Astrocyte (in vitro differentiated cells and primary cell): Measurements from ENCODE around the gene SENP1. TPM values are rescaled to one million over a fixed set of nuclear protein-coding genes. Genes with fewer than 3 reads are reported as not detected.

Source experiments
- DNase-seq: peaks from one replicate; pipeline ENCODE4 v3.0.0-alpha.2; 2010; ENCODE audit warnings: low read depth
- FAIRE-seq: peaks from 2 replicates; lab custom pipeline; 2011; peaks lifted over from hg19 to GRCh38; lab: Jason Lieb, UNC
- H2AFZ ChIP-seq: 2 replicates; pipeline ENCODE4 v1.6.0; 2012; ENCODE audit warnings: low read depth, low read length, inconsistent platforms
- H3K27ac ChIP-seq: 2 replicates; pipeline ENCODE4 v1.5.1; 2011; ENCODE audit warnings: low read depth, low read length, inconsistent platforms
- H3K27me3 ChIP-seq: 2 replicates; pipeline ENCODE4 v1.6.0; 2011; ENCODE audit warnings: low read length, inconsistent platforms; ENCODE audit not compliant: insufficient read depth
- H3K36me3 ChIP-seq: 2 replicates; pipeline ENCODE4 v1.5.1; 2011; ENCODE audit warnings: low read length, inconsistent platforms; ENCODE audit not compliant: insufficient read depth
- H3K4me1 ChIP-seq: 2 replicates; pipeline ENCODE4 v1.5.1; 2011; ENCODE audit warnings: low read length, inconsistent platforms; ENCODE audit not compliant: insufficient read depth
- H3K4me2 ChIP-seq: 2 replicates; pipeline ENCODE4 v1.6.0; 2012; ENCODE audit warnings: low read length, inconsistent platforms
- H3K4me3 ChIP-seq: 2 replicates; pipeline ENCODE4 v1.5.1; 2011; ENCODE audit warnings: low read depth, mild to moderate bottlenecking, low read length, inconsistent platforms; ENCODE audit not compliant: insufficient read depth
- H3K79me2 ChIP-seq: 2 replicates; pipeline ENCODE4 v1.6.0; 2012; ENCODE audit warnings: mild to moderate bottlenecking, low read length, inconsistent platforms; ENCODE audit not compliant: insufficient read depth
- H3K9ac ChIP-seq: 2 replicates; pipeline ENCODE4 v1.6.0; 2012; ENCODE audit warnings: mild to moderate bottlenecking, low read length, inconsistent platforms
- H3K9me3 ChIP-seq: 2 replicates; pipeline ENCODE4 v1.5.1; 2012; ENCODE audit warnings: low read depth, mild to moderate bottlenecking, low read length, inconsistent platforms; ENCODE audit not compliant: insufficient read depth
- H4K20me1 ChIP-seq: 2 replicates; pipeline ENCODE4 v1.6.0; 2012; ENCODE audit warnings: low read length, inconsistent platforms; ENCODE audit not compliant: insufficient read depth
- H3K27ac Mint-ChIP-seq: one replicate; pipeline ENCODE4 v1.8.0; 2021; ENCODE audit warnings: mild to moderate bottlenecking, mixed read lengths; ENCODE audit not compliant: unreplicated experiment
- H3K27me3 Mint-ChIP-seq: one replicate; pipeline ENCODE4 v1.8.0; 2021; ENCODE audit warnings: low read depth, mixed read lengths; ENCODE audit not compliant: unreplicated experiment
- H3K36me3 Mint-ChIP-seq: one replicate; pipeline ENCODE4 v1.8.0; 2021; ENCODE audit warnings: low read depth, mixed read lengths; ENCODE audit not compliant: unreplicated experiment
- H3K4me1 Mint-ChIP-seq: one replicate; pipeline ENCODE4 v1.8.0; 2021; ENCODE audit warnings: low read depth, mixed read lengths; ENCODE audit not compliant: unreplicated experiment
- H3K4me3 Mint-ChIP-seq: one replicate; pipeline ENCODE4 v1.8.0; 2021; ENCODE audit warnings: mild to moderate bottlenecking, moderate library complexity, mixed read lengths; ENCODE audit not compliant: unreplicated experiment
- H3K9me3 Mint-ChIP-seq: one replicate; pipeline ENCODE4 v1.8.0; 2021; ENCODE audit warnings: mild to moderate bottlenecking, mixed read lengths; ENCODE audit not compliant: unreplicated experiment
- CTCF ChIP-seq: IDR thresholded peaks from 2 replicates; pipeline ENCODE4 v1.5.1; 2011; ENCODE audit warnings: low read depth, mild to moderate bottlenecking, inconsistent platforms, low read length, moderate library complexity; ENCODE audit not compliant: insufficient read depth
- EZH2 ChIP-seq: IDR thresholded peaks from 2 replicates; pipeline ENCODE4 v1.6.1; 2012; ENCODE audit warnings: mild to moderate bottlenecking, low read length, inconsistent platforms; ENCODE audit not compliant: insufficient read depth
- total RNA-seq: library from RNA; stranded (reverse); gene quantifications from 2 replicates; pipeline ENCODE4 v1.2.1, GENCODE V29; 2021

SENP1 gene
- total RNA-seq, 1 donor from 2014 or later = 13.6 TPM

- no peaks in the 10 kb centered on the region for H3K9me3 ChIP-seq
- H2AFZ ChIP-seq = no peak overlapping the region
- H3K4me1 ChIP-seq = no peaks in the 10 kb centered on the region
- H3K36me3 ChIP-seq = no peaks in the 10 kb centered on the region
- no peak overlapping the region for H3K9ac ChIP-seq
- DNase-seq (no peak), FAIRE-seq (no peak)
- TF ChIP-seq EZH2 (no peak), CTCF (no peak)
- no peaks in the 10 kb centered on the region for H3K79me2 ChIP-seq
- H3K27ac Mint-ChIP-seq = no peak overlapping the region
- no peak overlapping the region for H3K4me3 Mint-ChIP-seq
- H3K4me3 ChIP-seq = no peak overlapping the region
- H3K4me2 ChIP-seq = no peak overlapping the region
- H3K27ac ChIP-seq = no peak overlapping the region
- no peaks in the 10 kb centered on the region for H3K27me3 ChIP-seq
- no peaks in the 10 kb centered on the region for H3K27me3 Mint-ChIP-seq
- peaks cover 5% of the 10 kb centered on the region for H3K36me3 Mint-ChIP-seq
- H3K4me1 Mint-ChIP-seq = no peaks in the 10 kb centered on the region
- H4K20me1 ChIP-seq = no peaks in the 10 kb centered on the region
- no peaks in the 10 kb centered on the region for H3K9me3 Mint-ChIP-seq
Measured at GRCh38 chr12:48080821-48081220, 25.1 kb downstream of the SENP1 start.

- Histone ChIP-seq H3K4me2 (no peak overlapping the region), H4K20me1 (no peaks in the 10 kb centered on the region), H3K9ac (no peak overlapping the region), H3K9me3 (no peaks in the 10 kb centered on the region), H3K4me1 (no peaks in the 10 kb centered on the region), H3K4me3 (no peak overlapping the region), H3K79me2 (no peaks in the 10 kb centered on the region), H3K27me3 (no peaks in the 10 kb centered on the region), H3K27ac (no peak overlapping the region), H3K36me3 (no peaks in the 10 kb centered on the region), H2AFZ (no peak overlapping the region)
- Mint-ChIP-seq H3K4me3 (no peak overlapping the region), H3K27me3 (no peaks in the 10 kb centered on the region), H3K27ac (no peak overlapping the region), H3K4me1 (no peaks in the 10 kb centered on the region), H3K36me3 (peaks cover 5% of the 10 kb centered on the region), H3K9me3 (no peaks in the 10 kb centered on the region)
- DNase-seq (no peak), FAIRE-seq (no peak)
- TF ChIP-seq CTCF (no peak), EZH2 (no peak)
Measured at GRCh38 chr12:48080285-48080684, 25.6 kb downstream of the SENP1 start.

- no peak overlapping the region for H3K4me3 Mint-ChIP-seq
- Histone ChIP-seq H3K4me3 (no peak overlapping the region), H3K9me3 (no peaks in the 10 kb centered on the region), H2AFZ (no peak overlapping the region), H3K4me1 (no peaks in the 10 kb centered on the region), H3K36me3 (peaks cover 5% of the 10 kb centered on the region), H3K4me2 (no peak overlapping the region), H4K20me1 (no peaks in the 10 kb centered on the region), H3K27me3 (no peaks in the 10 kb centered on the region), H3K79me2 (no peaks in the 10 kb centered on the region), H3K9ac (no peak overlapping the region), H3K27ac (no peak overlapping the region)
- no peaks in the 10 kb centered on the region for H3K9me3 Mint-ChIP-seq
- no peaks in the 10 kb centered on the region for H3K4me1 Mint-ChIP-seq
- DNase-seq = peak; percentile 22
- FAIRE-seq = peak; percentile 13
- TF ChIP-seq EZH2 = no peak
- no peak for TF ChIP-seq CTCF
- H3K27me3 Mint-ChIP-seq = no peaks in the 10 kb centered on the region
- H3K36me3 Mint-ChIP-seq = peaks cover 5% of the 10 kb centered on the region
- no peak overlapping the region for H3K27ac Mint-ChIP-seq
Measured at GRCh38 chr12:48078901-48079300, 27.0 kb downstream of the SENP1 start.
